BJ (cell line): ENCODE measurements around the gene IRAK1BP1. TPM values are rescaled to one million over a fixed set of nuclear protein-coding genes. Genes with fewer than 3 reads are reported as not detected.
"Not testable (repeated sequence)": the region's sequence is repeated elsewhere in the genome, so short reads cannot be mapped to it uniquely, and the experiment has no call there.

ENCODE experiments used
- CTCF ChIA-PET: fragments of 350-600 bp; formaldehyde crosslinking; extraction: SDS; loops from one replicate; lab custom pipeline; 2021; ENCODE audit warnings: antibody characterized with exemption, inconsistent platforms; lab: Yijun Ruan, JAX
- POLR2A ChIA-PET: fragments of 300-600 bp; sonication (Branson Sonifier 250); formaldehyde crosslinking; extraction: SDS; loops from one replicate; lab custom pipeline; 2021; ENCODE audit warnings: antibody characterized with exemption; lab: Charles Lee
- DNase-seq: peaks from one replicate; pipeline ENCODE4 v3.0.0-alpha.2; 2011; ENCODE audit warnings: low read depth
- H3K27me3 ChIP-seq: 2 replicates; pipeline ENCODE4 v1.6.0; 2011; ENCODE audit warnings: low read length; ENCODE audit not compliant: control insufficient read depth, insufficient read depth
- H3K36me3 ChIP-seq: 2 replicates; pipeline ENCODE4 v1.5.1; 2011; ENCODE audit warnings: low read length; ENCODE audit not compliant: control insufficient read depth, insufficient read depth
- H3K4me3 ChIP-seq: 2 replicates; pipeline ENCODE4 v1.5.1; 2011; ENCODE audit warnings: low read depth, mild to moderate bottlenecking, control low read depth, low read length
- polyA plus RNA-seq: library from polyadenylated mRNA; depleted of rRNA; stranded (reverse); fragments of >200 nt; gene quantifications from 2 replicates; pipeline ENCODE4 v1.2.3, GENCODE V29; 2011
- TF ChIP-seq, protein P1 (sequence below): IDR thresholded peaks from 2 replicates; pipeline ENCODE4 v1.5.1; 2011; ENCODE audit warnings: low read depth, mild to moderate bottlenecking, control low read depth, inconsistent platforms, low read length, moderate library complexity; ENCODE audit not compliant: insufficient read depth

Gene IRAK1BP1
- polyA plus RNA-seq, 1 experiment = 1.4 TPM

DNA sequence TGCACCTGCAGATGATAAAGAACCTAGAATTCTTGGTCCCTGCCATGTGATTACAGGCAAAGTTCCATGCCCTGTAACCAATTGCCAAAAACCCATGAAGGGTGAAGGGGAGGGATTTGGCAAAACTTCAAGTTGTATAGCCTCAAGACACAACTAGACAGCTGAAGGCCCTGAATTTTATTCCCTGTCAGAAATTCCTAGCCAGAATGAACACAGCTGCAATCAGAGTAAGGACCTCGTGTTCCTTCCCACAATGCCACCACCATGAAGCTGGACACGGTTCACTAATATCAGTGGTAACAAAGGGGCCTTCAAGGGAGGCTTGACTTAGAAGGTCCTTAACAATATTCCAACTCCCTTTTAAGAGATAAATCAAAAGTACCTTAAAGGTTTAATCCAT lies 22.5 kb upstream of the IRAK1BP1 start:
- no peaks in the 10 kb centered on the region for H3K36me3 ChIP-seq
- ChIA-PET CTCF (no interaction called here), POLR2A (no interaction called here)
- DNase-seq = no peak
- no peak overlapping the region for H3K4me3 ChIP-seq
- TF ChIP-seq, protein P1, sequence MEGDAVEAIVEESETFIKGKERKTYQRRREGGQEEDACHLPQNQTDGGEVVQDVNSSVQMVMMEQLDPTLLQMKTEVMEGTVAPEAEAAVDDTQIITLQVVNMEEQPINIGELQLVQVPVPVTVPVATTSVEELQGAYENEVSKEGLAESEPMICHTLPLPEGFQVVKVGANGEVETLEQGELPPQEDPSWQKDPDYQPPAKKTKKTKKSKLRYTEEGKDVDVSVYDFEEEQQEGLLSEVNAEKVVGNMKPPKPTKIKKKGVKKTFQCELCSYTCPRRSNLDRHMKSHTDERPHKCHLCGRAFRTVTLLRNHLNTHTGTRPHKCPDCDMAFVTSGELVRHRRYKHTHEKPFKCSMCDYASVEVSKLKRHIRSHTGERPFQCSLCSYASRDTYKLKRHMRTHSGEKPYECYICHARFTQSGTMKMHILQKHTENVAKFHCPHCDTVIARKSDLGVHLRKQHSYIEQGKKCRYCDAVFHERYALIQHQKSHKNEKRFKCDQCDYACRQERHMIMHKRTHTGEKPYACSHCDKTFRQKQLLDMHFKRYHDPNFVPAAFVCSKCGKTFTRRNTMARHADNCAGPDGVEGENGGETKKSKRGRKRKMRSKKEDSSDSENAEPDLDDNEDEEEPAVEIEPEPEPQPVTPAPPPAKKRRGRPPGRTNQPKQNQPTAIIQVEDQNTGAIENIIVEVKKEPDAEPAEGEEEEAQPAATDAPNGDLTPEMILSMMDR = no peak
- no peaks in the 10 kb centered on the region for H3K27me3 ChIP-seq

DNA sequence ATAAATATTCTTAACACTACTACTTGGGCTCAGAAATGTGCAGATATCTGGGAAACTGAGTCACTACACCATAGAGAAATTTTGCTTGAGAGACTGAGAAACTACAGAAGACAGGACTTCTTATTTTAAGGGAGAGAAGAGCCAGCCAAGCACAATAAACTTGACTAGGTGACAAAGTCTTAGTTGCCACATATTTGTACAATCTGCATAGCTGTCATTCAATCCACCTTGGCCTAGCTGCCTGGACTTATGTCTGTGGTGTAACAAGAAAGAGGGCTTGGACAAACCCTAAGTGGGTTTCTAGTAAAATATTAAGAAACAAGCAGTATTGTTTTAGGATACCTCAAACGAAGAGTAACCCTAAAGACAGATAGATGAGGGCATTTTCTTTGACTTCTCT lies 21.8 kb upstream of the IRAK1BP1 start:
- Histone ChIP-seq H3K27me3 (no peaks in the 10 kb centered on the region), H3K36me3 (no peaks in the 10 kb centered on the region), H3K4me3 (no peak overlapping the region)
- CTCF ChIA-PET = no interaction called here
- POLR2A ChIA-PET = no interaction called here
- TF ChIP-seq, protein P1 = no peak
- no peak for DNase-seq

DNA sequence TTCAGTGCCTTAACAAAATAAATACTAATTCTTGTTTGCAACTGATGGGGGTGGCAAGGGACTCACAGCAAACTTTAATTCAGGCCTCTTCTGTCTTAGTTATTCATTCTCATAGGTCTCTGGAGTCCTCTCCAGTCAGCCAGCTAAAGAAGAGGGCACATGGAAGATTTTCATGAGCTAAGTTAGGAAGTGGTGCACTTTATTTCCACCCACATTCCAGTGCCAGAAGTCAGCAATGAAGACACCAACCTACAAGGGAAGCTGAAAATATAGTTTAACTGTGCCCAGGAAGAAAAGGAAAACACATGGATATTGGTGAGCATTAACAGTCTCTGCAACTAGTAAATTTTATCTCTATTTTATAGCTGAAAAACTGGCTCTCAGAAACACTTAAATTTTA lies 16.7 kb upstream of the IRAK1BP1 start:
- DNase-seq = no peak
- H3K27me3 ChIP-seq = no peaks in the 10 kb centered on the region

DNA sequence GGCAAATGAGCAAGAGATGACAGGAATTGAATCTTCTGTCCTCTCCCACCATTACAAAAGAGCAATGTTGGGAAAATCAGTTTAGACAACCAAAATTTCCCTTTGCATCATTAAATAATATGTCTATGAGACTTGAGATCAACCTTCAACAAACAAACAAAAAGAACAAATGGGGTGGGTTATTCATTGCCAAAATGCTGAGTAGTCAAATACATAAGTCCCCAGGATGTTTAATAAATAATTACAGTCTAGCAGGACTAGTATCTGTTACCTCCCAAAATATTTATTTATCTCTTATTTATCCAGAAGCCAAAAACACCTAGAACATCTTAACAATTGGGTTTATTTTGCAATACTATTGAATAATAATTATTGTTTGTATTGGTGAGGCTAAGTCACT lies 16.2 kb upstream of the IRAK1BP1 start:
- CTCF ChIA-PET = no interaction called here
- Histone ChIP-seq H3K36me3 (no peaks in the 10 kb centered on the region), H3K27me3 (no peaks in the 10 kb centered on the region), H3K4me3 (no peak overlapping the region)
- TF ChIP-seq, protein P1 = no peak
- no peak for DNase-seq
- POLR2A ChIA-PET = no interaction called here

More for the DNA sequence above, 16.7 kb upstream of the IRAK1BP1 start:
- POLR2A ChIA-PET = no interaction called here
- TF ChIP-seq, protein P1 = no peak
- H3K4me3 ChIP-seq = no peak overlapping the region
- CTCF ChIA-PET = no interaction called here
- H3K36me3 ChIP-seq = no peaks in the 10 kb centered on the region

DNA sequence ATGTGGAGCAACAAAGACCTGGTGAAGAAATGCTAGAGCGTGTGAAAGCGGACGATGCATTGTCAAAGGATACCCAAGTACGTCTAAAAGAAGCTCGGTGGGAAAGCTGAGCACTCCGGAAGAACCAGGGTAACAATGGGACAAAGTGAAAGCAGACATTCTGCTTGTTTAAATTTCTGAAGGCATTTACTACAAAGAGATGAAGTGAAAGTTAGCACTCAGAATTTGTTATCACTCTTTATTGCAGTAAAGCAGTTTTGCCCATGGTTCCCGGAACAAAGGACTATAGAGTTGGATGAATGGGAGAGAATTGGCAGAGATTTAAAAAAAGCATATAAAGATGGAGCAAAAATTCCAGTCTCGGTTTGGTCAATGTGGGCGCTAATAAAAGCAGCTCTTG lies 12.8 kb upstream of the IRAK1BP1 start:
- POLR2A ChIA-PET = no interaction called here
- TF ChIP-seq, protein P1 = no peak
- no peaks in the 10 kb centered on the region for H3K27me3 ChIP-seq
- no peak for DNase-seq
- H3K4me3 ChIP-seq = no peak overlapping the region
- CTCF ChIA-PET = interaction anchor here (1.5 kb wide), 1 partner anchor 19 kb away, joined by 3 read pairs; no protein-coding TSS in a partner anchor
- H3K36me3 ChIP-seq = no peaks in the 10 kb centered on the region

DNA sequence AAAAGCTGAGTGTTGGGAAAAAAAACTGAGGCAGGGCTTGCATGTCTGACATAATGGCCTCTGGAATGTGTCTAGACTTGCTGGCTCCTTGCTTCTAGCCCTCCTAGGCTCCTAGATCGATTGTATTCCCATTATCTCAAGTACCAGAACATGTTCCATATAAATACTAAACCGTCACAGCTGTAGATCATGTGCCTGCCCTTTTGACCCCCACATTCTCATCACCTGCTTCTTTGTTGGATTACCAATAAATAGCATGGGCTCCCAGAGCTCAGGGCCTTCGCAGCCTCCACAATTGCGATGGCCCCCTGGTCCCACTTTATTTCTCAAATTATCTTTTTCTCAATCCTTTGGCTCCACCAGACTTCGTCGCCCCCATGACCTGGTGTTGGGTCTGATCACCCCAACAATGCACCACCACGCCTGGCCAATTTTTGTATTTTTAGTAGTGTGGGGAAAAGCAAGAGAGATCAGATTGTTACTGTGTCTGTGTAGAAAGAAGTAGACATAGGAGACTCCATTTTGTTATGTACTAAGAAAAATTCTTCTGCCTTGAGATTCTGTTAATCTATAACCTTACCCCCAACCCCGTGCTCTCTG lies 8.9 kb upstream of the IRAK1BP1 start:
- POLR2A ChIA-PET, H3K27me3 ChIP-seq, H3K4me3 ChIP-seq, CTCF ChIA-PET, DNase-seq, H3K36me3 ChIP-seq: not testable (repeated sequence)
